Neural crest cell (in vitro differentiated cells): ENCODE measurements around the gene BEST1. TPM values are rescaled to one million over a fixed set of nuclear protein-coding genes. Genes with fewer than 3 reads are reported as not detected.

Source experiments
- DNase-seq: peaks from one replicate; pipeline ENCODE4 v3.0.0; 2021; ENCODE audit warnings: low read depth, mixed read lengths, low spot score
- H3K27ac Mint-ChIP-seq: one replicate; pipeline ENCODE4 v1.8.0; 2021; ENCODE audit warnings: mild to moderate bottlenecking, mixed read lengths; ENCODE audit not compliant: unreplicated experiment
- H3K27me3 Mint-ChIP-seq: 2 replicates; pipeline ENCODE4 v1.8.0; 2021; ENCODE audit warnings: low read depth, mild to moderate bottlenecking, mixed read lengths
- H3K36me3 Mint-ChIP-seq: 2 replicates; pipeline ENCODE4 v1.8.0; 2021; ENCODE audit warnings: low read depth, mild to moderate bottlenecking, mixed read lengths
- H3K4me1 Mint-ChIP-seq: 2 replicates; pipeline ENCODE4 v1.8.0; 2021; ENCODE audit warnings: mixed read lengths
- H3K4me3 Mint-ChIP-seq: one replicate; pipeline ENCODE4 v1.8.0; 2021; ENCODE audit warnings: mild to moderate bottlenecking, mixed read lengths
- H3K9me3 Mint-ChIP-seq: 2 replicates; pipeline ENCODE4 v1.8.0; 2021; ENCODE audit warnings: mixed read lengths
- total RNA-seq: library from RNA; stranded (reverse); gene quantifications from 2 replicates; pipeline ENCODE4 v1.2.1, GENCODE V29; 2021
- TF ChIP-seq, protein P1 (sequence below): fragments of 200-600 bp; sonication (generic); conservative IDR thresholded peaks from 2 replicates; pipeline ENCODE4 v1.5.0; 2021; ENCODE audit warnings: antibody characterized with exemption, mild to moderate bottlenecking

The BEST1 gene
- total RNA-seq, 1 donor from 2014 or later, result 0.96 TPM

DNA sequence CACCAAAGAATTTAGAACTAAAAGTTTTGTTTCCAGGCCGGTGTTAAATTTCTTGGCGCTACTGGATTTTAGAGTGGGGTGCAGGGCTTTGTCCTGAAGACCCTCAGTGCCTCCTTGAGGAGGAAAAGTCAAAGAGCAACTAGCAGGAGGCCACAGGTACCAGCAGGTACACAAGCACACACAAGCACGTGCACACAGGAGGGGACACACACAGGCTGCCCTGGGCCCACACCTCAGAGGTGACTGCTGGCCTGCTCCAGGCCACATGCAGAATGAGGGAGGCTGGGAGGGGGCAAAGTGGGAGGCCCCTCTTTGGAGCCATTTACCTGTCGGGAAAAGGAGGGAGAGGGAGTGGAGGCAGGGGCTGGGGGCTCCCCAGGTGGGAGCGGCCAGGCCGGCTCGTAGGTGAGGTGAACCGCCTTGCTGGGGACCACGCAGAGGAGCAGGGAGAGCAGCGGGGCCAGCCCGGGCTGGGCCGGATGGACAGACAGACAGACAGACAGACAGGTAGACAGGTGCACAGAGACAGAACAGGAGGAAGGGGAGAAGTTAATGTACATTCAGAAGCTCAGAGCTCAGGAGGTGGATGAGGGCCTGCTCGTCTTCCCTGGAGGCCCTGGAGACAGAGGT is 45.0 kb upstream of the BEST1 start:
- H3K36me3 Mint-ChIP-seq, result no peaks in the 10 kb centered on the region
- no peak overlapping the region for H3K27ac Mint-ChIP-seq
- H3K4me1 Mint-ChIP-seq, result no peaks in the 10 kb centered on the region
- no peak overlapping the region for H3K4me3 Mint-ChIP-seq
- TF ChIP-seq, protein P1, sequence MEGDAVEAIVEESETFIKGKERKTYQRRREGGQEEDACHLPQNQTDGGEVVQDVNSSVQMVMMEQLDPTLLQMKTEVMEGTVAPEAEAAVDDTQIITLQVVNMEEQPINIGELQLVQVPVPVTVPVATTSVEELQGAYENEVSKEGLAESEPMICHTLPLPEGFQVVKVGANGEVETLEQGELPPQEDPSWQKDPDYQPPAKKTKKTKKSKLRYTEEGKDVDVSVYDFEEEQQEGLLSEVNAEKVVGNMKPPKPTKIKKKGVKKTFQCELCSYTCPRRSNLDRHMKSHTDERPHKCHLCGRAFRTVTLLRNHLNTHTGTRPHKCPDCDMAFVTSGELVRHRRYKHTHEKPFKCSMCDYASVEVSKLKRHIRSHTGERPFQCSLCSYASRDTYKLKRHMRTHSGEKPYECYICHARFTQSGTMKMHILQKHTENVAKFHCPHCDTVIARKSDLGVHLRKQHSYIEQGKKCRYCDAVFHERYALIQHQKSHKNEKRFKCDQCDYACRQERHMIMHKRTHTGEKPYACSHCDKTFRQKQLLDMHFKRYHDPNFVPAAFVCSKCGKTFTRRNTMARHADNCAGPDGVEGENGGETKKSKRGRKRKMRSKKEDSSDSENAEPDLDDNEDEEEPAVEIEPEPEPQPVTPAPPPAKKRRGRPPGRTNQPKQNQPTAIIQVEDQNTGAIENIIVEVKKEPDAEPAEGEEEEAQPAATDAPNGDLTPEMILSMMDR, result no peak
- no peak for DNase-seq
- H3K9me3 Mint-ChIP-seq, result no peaks in the 10 kb centered on the region
- H3K27me3 Mint-ChIP-seq, result peaks cover 3% of the 10 kb centered on the region

DNA sequence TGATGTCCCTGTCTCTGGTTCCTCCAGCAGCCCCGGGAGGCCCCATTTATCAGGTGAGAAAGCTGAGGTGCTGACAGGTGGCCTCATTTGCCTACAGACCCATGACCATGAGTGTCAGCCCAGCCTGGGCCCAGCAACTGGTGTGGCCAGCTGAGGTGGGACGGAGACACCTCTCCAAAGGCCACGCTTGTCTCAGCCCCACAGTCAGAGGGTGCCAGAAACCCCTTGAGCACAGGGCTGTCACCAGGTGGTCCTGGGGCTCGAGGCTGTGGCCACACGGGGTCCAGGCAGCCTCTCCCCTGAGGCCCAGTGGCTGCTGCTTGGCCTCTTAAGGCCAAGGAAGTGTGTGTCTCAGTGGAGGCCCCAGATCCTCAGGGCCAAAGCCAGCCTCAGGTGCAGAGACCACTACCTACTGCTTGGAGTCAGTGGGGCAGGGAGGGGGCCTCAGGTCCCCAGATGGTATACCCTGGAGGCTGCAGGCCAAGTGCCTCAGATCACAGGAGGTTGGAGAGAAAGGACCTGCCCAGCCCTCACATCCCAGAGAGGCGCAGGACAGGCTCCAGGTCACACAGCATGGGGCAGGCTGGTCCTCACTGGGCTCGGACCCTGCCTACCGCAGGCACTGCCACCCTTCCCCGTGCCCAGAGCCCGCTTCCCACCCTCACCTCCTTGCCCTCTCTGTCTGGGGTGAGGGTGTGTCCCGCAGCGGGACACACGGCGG is 44.2 kb upstream of the BEST1 start:
- no peak for DNase-seq
- no peaks in the 10 kb centered on the region for H3K4me1 Mint-ChIP-seq
- no peaks in the 10 kb centered on the region for H3K36me3 Mint-ChIP-seq
- H3K4me3 Mint-ChIP-seq, result no peak overlapping the region
- H3K27ac Mint-ChIP-seq, result no peak overlapping the region
- TF ChIP-seq, protein P1, result no peak
- peaks cover 3% of the 10 kb centered on the region for H3K27me3 Mint-ChIP-seq
- H3K9me3 Mint-ChIP-seq, result no peaks in the 10 kb centered on the region

DNA sequence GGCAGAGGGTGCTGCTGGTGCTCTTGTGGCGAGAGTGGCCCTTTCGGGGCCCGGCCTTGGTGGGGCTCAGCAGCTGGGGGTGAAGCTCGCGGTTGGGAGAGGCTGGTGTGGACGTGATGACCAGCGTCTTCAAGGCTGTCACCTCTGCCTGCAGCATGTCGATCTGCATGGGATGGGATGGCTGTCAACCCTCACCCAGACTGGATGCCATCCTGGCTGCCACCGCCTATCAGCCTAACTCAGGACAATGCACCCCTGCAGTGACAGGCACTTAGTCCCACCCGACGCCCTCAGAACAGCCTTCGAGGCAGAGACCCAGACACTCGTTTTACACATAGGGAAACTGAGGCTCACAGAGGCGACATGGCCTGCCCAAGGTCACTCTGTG is 43.6 kb upstream of the BEST1 start:
- H3K36me3 Mint-ChIP-seq, result no peaks in the 10 kb centered on the region
- H3K27me3 Mint-ChIP-seq, result peaks cover 3% of the 10 kb centered on the region
- no peak overlapping the region for H3K4me3 Mint-ChIP-seq
- no peaks in the 10 kb centered on the region for H3K9me3 Mint-ChIP-seq
- H3K27ac Mint-ChIP-seq, result no peak overlapping the region
- DNase-seq, result no peak
- no peaks in the 10 kb centered on the region for H3K4me1 Mint-ChIP-seq
- TF ChIP-seq, protein P1, result no peak

DNA sequence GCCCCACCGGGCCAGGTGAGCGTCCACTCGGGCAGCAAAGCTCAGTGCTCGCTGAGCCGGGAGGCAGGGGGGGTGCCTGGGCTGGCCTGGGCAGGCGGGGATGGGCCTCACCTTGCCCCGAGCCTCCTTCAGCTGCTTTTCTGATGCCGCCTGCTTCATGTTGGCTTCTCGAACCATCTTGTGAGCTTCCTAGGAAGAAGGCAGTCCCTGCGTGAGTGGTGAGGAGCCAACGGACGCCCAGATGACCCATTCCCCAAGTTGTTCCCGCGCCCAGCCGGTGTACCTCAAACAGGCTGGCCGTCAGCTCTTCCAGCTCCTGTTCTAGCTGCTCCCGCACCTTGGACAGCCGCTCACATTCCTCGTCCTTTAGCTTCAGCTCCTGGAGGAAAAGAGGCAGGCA is 42.9 kb upstream of the BEST1 start:
- Mint-ChIP-seq H3K9me3 (no peaks in the 10 kb centered on the region), H3K27me3 (peaks cover 3% of the 10 kb centered on the region), H3K27ac (no peak overlapping the region), H3K4me1 (no peaks in the 10 kb centered on the region), H3K36me3 (no peaks in the 10 kb centered on the region), H3K4me3 (no peak overlapping the region)
- TF ChIP-seq, protein P1, result no peak
- DNase-seq, result no peak

DNA sequence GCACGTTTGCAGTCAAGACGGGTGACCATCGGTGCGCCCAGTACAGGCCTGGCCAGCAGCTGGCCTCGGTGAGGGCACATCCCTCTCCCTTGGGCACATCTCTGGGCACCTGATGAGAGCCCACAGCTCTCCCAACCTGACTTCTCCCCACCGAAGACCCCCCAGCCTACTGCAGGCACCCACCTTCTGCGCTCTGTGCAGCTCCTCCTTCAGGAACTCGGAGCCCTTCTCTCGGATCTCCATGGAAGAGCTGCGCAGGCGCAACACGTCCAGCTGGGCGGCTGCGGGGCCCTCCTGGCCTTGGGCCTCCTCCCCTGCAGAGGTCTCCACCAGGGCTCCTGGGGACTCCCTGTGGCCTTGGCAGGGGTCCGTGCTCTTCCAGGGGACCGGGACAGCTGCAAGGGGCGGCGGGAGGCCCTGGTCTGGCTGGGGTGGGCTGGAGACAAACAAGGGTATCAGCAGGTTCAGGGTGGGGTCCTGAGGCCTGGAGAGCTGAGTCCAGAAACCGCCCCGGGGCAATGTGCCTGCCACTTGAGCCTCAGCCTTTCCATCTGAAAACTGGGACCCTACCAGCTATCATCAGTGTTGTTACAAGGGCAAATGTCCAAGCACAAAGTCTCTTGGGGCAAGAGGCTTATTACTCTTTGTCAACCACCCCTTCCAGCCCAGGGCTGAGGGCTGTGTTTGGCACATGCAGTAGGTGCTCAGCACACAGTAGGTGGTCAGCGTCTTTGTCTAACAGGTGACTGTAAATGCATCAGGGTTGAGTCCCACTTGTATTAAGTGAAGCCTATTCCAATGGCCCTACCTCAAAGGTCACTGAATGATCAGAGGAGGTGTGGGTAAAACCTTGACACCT is 42.1 kb upstream of the BEST1 start:
- no peak for DNase-seq
- Mint-ChIP-seq H3K4me1 (no peaks in the 10 kb centered on the region), H3K27me3 (peaks cover 5% of the 10 kb centered on the region), H3K9me3 (no peaks in the 10 kb centered on the region), H3K4me3 (no peak overlapping the region), H3K36me3 (no peaks in the 10 kb centered on the region), H3K27ac (no peak overlapping the region)
- TF ChIP-seq, protein P1, result no peak
